GM19351 (cell line): ENCODE measurements around the gene NTMT1.

ENCODE experiments used
- ATAC-seq: cut with Tn5 transposase; IDR thresholded peaks from one replicate; pipeline ENCODE4 v1.9.1; 2021; ENCODE audit warnings: mild to moderate bottlenecking, moderate library complexity; ENCODE audit not compliant: unreplicated experiment

The NTMT1 gene

DNA sequence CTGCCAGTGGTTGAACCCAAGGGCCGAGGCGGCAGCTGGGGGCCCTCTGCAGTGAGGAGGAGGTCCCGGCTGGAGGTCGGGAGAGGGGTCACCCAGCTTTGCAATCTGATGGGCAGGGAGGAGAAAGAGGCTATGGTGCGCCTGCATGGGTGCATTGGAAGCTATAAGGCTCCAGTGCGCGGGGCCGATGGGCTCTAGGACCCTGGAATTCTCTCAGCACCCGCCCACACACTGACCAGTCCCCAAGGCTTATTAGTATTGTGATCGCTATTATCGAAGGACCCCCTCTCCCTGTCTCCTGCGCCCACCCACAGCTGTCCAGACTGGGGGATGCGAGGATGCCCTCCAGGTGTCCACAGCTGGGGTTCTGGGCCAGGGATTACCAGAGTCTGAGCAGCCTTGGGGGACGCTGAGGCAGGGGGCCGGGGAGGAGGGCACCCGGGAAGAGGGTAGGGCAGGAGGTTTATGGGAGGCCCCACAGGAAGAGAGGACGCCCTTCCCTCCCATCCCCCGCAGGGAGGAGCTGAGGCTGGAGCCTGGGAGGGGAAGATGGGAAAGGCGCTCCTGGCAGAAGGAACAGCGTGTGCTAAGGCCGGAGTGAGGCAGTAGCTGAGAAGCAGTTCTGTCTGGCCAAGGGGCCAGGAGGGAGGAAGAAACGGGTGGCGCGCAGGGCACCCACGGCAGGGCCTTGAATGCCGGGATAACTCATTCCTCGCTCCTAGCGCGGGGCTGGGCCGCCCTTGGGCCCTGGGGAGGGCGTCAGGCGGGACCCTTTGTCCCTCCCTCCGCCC is 29.2 kb upstream of the NTMT1 start:
- no peak for ATAC-seq

DNA sequence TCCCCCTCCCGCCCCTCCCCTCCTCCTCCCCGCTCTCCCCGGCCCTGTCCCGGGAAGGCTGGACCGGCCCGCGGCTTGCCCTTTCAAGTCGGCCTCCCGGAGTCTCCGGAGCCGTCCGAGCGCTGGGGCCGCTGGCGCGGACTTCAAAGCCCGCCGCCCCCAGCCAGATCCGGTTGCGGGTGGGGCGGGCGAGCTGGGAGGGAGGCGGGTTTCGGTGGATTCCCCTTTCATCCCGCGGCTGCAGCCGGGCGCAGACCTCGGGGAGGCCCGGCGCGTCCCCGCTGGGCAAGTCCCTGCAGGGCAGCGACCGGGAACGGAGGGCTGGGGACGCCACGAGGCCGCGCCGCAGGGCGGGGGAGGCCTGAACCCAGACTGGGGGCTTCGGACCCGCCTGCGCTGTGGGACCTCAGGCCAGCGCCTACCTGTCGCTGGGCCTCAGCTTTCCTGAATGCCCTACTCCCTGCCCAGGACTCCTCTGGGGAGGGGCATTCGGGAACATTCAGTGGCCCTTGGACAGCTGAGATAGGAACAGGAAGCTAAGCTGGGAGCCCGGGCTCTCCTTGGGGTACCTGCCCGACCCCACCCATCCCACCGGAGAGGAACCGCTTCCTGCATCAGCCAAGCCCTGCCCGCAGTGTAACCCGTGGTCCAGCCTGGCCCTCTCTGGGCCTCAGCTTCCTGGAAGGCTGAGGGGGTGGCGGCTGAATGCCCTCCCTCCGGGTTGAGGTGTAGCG is 28.4 kb upstream of the NTMT1 start:
- ATAC-seq: no peak

DNA sequence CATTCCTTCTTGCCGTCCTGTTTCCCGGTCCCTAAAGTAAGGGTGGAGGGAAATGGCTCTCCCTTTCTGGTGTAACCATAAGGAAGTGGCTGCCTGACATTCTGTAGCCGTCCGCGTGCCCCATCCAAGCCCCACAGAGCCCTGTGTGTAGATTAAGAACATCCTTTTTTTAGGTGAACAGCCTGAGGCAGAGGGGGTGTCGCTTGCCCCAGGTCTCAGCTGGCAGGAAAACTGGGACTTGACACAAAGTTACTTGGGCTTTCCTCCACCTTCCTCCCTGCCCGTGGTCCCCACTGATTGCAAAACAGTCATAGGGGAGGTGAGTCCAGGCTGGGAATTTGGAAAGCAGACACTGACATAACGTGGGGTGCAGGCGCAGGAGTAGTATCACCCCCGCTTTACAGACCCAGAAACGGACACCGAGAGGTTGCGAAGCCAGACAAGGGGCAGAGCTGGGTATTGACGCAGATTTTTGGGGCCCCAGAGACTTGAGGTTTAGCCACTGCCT is 27.8 kb upstream of the NTMT1 start:
- no peak for ATAC-seq

DNA sequence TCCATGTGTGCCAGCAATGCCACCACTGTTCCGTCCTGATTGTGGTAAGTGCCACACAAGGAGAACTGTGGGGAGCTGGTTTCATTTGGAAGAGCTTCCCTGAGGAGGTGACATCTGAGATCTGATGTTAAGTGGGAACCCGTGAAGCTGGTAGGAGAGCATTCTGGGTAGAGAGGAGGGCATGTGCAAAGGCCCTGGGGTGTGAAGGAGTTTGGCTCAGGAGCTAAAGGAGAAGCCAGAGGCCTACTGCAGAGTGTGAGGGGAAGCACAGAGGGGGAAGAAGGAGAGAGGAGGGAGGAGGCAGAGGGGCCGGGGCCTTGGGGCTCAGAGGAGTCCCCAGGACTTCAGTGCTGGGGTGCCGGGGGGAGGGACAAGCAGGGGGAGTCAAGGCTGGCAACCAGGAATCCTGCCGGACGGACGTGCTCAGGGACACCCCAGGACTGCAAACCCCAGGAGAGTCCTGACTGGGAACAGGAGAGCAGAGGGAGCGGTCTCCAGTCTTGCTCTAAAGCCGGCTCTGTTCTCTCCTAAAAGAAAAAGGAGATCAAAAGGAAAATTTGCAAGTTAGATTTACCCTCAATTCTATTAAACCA is 24.8 kb upstream of the NTMT1 start:
- no peak for ATAC-seq

DNA sequence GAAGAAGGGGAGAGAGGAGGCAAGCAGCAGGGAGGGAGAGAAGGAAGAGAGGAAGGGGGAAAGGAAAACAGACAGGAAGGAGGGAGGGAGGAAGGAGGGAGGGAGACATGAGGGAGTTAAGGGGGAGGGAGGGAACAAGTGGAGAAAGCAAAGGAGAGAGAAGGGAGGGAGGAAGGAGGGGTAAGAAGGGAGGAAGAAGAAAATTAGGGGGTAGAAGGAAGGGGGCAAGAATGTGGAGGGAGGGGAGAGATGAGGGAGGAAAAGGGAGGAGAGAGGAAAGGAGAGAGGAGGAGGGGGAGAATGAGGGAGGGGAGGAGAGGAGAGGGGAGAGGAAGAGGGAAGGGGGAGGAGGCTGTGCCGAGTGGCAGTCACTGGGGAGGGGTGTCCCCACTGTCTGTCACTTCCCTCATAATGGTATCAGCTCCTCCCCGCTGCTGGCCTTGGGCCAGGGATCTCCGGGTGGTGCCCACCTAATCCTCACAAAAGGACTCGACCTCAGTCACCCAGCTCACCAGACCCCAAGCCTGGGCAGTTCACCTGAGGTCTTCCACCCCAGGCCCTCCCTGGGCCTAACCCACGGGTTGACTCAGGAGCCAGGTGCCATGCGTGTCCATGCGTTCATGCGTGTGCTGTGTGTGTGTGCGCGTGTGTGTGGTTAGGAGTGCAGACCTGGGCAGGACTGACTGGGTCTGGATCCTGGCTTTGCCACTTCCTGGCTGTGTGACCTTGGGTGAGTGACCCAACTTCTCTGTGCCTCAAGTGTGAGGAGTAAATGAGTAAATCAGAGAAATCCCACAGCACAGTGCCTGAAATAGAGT is 23.2 kb upstream of the NTMT1 start:
- ATAC-seq: no peak

DNA sequence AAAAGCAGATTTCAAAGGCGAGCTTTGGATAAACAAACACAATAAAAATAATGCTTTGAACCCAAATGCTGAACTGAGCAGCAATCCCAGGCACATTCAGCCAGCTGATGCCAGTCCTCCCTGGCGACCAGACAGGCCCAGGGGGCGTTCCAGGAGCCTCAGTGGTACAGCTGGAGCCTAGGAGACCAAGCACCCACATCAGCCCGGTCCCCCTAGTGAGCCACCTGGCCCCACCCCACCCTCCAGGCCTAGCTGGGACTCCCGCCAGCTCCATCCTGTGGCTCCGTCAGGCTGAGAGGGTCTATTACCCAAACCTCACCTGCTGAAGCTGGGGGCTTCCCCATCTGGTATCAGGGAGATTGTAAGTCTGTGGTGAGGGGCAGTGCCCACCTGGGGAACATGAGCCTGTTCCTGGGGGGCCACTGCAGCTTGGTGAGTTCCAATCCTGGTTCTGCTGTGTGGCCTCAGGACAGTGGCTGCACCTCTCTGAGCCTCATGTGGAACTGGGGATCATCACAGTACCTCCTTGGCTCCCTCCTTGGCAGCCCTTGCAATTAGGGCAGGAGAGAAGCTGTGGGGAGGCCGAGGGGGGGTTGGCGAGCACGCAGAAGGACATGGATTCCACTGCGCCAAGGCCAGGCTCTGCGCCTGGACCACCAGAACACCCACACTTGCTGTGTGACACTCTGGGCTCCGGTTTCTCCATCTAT is 21.8 kb upstream of the NTMT1 start:
- no peak for ATAC-seq

DNA sequence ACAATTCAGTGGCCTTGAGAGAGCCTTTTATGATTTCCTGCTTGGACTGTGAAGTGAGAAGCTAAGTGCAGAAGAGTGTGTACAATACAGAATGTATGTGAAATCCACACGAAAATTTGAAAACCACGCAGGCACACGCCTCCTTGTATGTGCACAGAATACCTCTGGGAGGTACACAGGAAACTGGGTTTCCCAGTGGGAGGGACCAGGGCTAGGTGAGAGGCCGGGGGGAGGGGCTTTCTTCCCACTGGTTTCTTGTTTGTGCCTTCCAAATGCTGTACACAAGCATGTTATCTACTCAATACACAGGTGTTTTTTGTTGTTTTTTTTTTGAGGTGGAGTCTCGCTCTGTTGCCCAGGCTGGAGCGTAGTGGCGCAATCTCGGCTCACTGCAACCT is 21.2 kb upstream of the NTMT1 start:
- ATAC-seq: no peak

DNA sequence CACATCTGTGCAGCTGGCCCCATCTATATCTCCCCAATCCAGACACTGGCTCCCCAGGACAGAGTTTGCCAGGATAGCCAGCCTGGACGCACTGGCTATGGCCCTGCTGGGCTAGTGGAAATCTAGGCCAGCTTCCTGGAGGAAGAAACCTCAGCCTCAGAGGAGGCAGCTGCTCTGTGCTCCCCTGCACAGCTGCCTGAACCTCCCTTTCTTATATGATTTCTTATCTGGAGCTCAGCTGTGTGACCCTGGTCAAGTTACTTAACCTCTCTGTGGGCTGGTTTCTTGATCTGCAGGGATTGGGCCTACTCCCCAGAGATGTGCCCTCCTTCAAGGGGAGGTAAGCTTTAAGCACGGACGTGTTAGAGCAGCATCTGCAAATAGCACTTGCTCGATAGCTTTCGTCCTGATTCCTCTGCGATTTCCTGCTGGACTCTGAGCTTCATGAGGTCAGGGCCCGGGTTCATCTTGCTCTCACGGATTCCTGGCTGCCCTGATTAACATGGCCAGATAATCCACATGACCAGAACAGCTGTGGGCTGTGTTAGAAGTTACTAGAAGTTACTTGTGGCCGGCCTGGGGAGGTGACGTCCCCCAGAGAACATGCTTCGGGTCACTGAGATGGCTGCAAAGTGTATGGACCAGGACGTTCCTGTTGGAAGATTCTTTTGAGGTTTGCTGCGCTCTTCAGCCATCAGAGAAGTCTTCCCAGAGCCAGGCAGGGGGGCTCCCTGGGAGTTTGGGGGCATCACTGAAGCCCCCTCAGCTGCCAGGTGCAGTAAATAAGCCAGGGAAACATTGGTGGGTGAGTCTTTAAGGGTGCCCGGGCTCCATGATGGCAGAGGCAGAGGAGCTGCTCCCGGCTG is 19.6 kb upstream of the NTMT1 start:
- ATAC-seq: no peak

DNA sequence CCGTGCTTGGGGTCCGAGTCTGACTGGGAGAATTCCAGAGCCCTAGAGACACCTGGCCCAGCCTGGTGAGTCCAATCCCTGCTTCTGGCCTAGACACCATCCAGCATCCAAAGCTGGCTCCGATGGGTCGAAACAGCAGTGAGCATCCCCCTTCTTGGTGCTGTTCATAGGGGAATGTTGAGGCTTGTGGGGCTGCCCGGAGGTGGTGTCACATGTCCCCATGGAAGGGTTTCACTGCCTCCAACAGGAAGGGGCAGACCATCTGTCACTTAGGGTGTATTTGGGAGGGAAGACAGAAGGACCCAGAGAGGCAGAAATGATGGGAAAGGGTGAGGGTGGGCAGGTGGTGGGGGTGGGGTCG is 19.0 kb upstream of the NTMT1 start:
- no peak for ATAC-seq

DNA sequence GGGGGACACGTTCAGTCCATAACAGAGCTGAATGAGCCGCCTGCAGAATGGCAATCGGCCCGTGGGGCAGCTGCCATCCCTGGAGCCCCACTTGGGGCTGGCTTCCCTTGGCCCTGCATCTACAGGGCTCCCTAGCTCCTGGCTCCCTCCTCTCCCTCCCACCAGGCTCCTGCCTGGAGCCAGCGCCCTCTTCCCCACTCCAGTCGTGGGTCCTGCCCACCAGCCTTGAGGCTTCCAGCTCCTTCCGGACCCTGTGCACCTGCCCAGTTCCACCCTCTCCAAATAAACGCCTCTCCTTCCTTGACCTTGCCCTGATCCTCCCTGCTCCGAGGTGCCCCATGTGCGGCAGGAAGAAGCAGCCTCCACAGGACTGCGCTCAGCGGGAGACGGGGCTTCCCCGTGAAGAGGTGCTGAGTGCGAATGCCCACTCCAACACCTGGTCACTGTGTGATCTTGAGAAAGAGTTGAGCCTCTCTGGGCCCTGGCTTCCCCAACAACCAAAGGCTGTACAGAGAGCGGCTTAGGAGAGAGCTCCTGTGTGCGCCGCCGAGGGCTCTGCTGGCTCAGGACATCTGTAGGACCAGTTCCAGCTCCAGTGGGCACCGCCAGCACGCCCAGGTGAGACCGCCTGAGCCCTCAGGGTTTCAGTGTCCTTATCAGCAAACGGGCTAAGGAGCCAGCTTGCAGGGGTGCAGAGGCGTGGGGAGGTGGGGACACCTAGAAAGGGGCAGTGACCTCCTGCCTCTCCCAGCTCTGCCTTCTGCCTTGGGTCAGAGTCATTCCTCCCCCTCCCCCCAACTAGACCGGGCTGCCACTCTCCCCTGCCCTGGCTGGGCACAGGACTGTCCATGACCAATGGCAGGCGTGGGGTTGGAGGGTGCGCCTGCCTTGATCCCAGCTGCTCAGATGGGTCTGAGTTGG is 17.1 kb upstream of the NTMT1 start:
- ATAC-seq: no peak

DNA sequence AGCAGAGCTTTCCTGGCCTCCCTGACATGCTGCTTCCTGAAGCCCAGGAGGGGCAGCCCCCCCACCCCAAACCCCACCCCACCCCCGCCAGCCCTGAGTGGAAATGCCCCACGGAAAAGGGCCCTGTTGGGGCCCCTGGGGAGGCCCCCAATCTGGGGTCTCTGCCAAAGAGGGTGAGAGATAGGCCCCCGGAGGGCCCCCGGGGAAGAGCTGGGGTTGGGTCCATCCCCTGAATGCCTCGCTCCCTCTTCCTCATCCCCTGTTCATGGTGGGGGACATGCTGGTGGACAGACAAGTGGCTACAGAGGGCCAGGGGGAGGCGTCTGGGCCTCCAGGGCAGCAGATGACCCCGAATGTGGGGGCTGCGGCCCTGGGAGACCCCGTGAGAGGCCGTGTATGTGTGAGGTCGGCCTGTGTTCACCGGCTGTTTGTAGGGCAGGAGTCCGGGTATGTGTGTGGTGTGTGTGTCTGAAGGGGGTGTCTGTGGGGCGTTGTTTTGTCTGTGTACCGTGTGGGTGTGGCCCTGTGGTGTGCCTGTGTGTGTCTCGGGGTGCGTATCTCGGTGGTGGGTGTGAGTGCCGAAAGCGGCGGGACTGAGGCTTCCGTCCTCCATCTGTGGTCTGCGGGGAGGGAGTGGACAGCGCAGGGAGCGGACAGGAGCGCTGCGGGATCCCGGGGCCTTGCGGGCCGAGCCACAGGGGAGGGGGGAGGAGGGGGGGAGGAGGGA is 16.3 kb upstream of the NTMT1 start:
- ATAC-seq: no peak

DNA sequence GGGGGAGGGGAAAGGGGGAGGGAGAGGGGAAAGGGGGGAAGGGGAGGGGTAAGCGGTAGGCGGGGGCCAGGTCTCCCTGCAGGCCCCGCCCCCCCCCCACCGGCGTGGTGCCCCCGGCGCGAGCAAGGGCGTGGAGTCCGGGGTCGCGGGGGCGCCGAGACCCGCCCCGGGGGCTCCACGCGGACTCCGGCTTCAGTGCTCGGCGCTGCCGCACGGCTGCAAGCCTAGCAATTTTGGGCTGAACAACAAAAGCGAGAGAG is 15.8 kb upstream of the NTMT1 start:
- no peak for ATAC-seq

DNA sequence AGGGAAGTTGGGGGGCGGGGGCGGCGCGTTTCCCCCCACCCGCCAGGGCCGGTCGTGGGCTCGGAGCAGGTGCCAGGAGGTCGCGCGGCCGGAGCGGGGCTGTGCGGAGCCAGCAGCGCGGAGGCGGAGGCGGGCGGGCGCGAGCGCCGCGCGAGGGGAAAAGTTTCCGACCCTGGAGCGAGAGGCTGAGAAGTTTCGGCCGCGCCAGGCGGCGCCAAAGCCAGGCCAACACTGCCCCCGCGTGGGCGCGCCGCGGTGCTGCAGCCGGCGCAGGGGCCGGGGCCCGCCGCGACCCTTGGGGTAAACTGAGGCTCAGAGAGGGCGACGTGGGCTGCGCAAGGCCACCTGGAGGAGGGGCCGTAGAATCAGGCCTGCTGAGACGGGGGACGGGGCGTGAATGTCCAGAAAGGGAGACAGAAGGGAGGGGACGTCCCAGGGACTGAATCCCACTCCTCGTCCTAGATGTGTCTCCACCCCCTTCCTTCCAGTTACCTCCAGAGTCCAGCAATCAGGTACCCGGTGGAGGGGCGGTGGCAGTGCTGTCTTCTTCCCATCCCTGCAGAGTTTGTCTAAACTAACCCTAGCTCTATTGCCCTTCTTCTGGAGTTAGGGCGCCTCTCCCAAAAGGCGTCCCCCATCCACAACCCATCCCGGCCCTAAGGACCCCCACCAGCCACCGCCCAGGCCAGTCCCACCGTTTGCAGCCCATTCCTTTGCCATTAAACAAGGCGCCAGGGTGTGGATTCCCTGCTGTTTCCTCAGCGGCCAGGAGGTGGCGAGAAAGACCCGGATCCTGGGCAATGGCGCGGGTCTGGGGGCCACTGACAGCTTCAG is 15.3 kb upstream of the NTMT1 start:
- ATAC-seq: no peak

DNA sequence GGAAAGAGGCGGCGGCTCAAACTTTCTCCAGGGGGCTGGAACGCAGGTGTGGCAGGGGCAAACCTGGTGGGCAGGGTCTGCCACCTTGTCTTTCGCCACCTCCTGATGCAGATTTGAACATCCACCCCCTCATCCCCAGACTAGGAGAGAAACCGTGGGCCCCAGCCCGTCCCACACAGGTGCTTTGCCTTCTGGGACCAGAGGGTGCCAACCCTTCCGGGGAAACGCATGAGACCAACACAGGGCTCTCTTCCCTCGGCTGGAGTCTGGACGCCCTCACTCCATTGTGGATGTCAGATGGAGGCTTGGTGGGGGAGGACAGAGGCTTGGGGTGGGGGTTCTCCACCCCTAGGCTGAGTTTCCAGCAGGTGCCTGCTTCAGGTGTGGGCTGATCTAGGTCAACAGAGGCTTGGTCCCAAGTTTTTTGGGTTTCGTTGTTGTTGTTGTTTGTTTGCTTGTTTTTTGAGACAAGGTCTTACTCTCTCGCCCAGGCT is 14.6 kb upstream of the NTMT1 start:
- no peak for ATAC-seq

DNA sequence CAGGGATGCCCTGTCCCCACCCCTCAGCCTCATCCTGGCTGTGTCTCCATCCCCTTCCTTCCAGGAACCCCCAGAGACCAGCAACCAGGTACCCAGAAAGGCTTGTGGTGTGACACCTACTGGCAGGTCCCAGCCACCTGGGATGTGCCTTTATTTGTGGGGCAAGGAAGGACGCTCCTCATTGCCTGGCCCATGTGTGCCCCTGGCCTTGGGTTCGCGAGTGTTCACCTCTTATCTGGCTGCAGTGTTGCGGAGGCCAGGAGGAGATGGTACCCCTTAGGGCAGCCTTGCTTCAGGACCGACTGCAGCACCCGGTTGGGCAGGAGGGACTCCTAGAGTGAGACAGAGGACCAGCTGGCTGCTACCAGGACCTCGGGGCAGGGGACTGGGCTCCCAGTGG is 13.8 kb upstream of the NTMT1 start:
- ATAC-seq: no peak

DNA sequence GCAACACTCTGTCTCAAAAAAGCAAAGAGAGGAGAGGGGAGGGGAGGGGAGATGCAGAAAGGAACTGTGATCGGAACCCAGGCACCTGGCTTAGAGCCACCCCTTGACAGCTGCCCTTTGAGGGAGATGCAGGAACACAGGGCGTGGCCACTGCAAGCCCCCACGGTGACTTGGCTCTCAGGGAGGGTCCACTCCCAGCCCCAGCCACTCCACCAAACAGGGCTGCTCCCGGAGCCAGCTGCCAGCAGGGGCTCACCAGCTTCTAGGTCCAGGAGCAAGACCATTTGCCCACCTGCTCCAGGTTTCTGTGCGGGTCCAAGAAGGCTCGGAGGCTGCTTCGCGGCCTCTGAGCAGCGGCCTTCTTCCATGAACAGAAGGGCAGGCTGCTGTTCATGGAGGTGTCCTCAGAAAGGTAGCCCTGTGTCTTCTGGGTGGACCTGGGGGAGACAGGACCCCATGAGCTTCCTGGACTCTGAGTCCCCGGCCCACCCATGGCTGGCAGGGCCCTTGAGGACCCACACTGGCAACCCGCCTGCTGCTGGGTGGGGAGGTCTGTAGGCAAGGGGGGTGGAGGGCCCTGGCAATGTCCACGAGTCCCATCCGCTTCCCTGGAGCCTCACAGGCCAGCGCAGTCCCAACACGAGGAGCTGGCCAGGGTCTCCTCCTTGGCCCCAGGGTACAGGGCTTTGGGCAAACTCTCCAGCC is 13.0 kb upstream of the NTMT1 start:
- ATAC-seq: no peak
